ENCODE data around the gene TMEM63C.

Gene TMEM63C

DNA sequence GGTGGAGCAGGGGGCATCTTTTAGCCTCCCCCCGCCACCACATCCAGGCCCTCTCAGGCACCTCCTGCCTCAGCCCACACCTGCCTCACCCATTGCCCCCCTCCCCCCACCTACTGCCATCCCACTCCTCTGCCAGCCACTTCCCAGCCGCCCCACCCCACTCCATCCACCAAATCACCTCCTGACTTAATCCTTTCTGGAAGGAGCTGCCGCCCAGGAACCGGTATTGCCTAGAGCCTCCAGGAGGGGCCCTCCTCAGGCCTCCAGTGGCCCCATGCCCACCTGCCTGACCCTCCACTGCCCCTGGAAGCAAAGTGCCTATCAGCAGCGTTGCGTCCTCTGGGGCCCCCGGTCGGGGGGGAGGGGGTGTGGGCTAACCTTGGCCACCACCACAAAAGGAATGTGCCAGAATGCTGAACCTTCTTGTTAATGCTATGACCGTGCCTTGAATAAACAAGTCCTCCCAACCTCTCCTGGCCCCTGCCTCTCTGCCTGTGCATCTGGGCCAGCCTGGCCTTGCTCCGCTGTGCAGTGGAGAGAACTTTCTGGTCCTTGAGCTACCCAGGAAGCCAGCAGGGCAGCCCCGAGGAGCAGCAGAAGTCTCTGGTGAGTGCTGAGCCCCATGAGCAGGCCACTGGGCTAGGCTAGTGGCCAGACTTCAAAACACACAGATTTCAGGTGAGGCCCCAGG lies 77.6 kb downstream of the TMEM63C start:
- no peak overlapping the region for H3K14ac ChIP-seq (ENCODE audit: low read length)
- H3K18ac ChIP-seq (ENCODE audit: low read length) = no peak overlapping the region
- H3K4me3 ChIP-seq (ENCODE audit: low read depth, low read length) = no peak overlapping the region
- H2BK120ac ChIP-seq (ENCODE audit: insufficient read depth, low read length, poor library complexity) = no peak overlapping the region
- no peak overlapping the region for H2AFZ ChIP-seq (ENCODE audit: insufficient read depth, low read length, poor library complexity)
- no peaks in the 10 kb centered on the region for H3K4me1 ChIP-seq (ENCODE audit: control insufficient read depth in 1 of 2, insufficient read depth in 2 of 2, low read length in 2 of 2)
- DNase-seq = no peak
- no peaks in the 10 kb centered on the region for H3K27me3 ChIP-seq (ENCODE audit: insufficient read depth, low read length)
- no peak overlapping the region for H3K9ac ChIP-seq (ENCODE audit: low read length)
- H3K27ac ChIP-seq (ENCODE audit: low read depth, low read length) = no peak overlapping the region
- no CpG with 5 or more reads among the region's 11 CpGs for WGBS (ENCODE audit: extremely low coverage, insufficient coverage, insufficient read length)
- H3K79me1 ChIP-seq (ENCODE audit: low read length) = no peaks in the 10 kb centered on the region
- no peak overlapping the region for H3K4me2 ChIP-seq (ENCODE audit: low read length)
- H3K23ac ChIP-seq (ENCODE audit: low read length) = no peak overlapping the region
- no peak overlapping the region for H3K4ac ChIP-seq (ENCODE audit: low read depth, low read length)
- H4K8ac ChIP-seq (ENCODE audit: low read depth, low read length) = no peak overlapping the region
- no peak overlapping the region for H4K91ac ChIP-seq (ENCODE audit: low read depth, low read length)
- no peak overlapping the region for H4K12ac ChIP-seq (ENCODE audit: low read depth, low read length)
- H2BK5ac ChIP-seq (ENCODE audit: low read depth, low read length, poor library complexity) = no peak overlapping the region
- H3K9me3 ChIP-seq (ENCODE audit: insufficient read depth, low read depth, low read length) = peaks cover 2% of the 10 kb centered on the region
- H2AK5ac ChIP-seq (ENCODE audit: low read length) = no peak overlapping the region
- H3K79me2 ChIP-seq (ENCODE audit: control insufficient read depth, insufficient read depth, low read length, poor library complexity) = no peaks in the 10 kb centered on the region
- H3K36me3 ChIP-seq (ENCODE audit: control insufficient read depth in 1 of 2, insufficient read depth in 2 of 2, low read length in 2 of 2) = no peaks in the 10 kb centered on the region
- H2BK12ac ChIP-seq (ENCODE audit: low read length) = no peak overlapping the region

- Histone ChIP-seq H2BK5ac (ENCODE audit: low read depth, low read length, poor library complexity) (no peak overlapping the region), H2AFZ (ENCODE audit: insufficient read depth, low read length, poor library complexity) (no peak overlapping the region), H3K79me1 (ENCODE audit: low read length) (no peaks in the 10 kb centered on the region), H3K4me2 (ENCODE audit: low read length) (no peak overlapping the region), H3K4me3 (ENCODE audit: low read depth, low read length) (no peak overlapping the region), H3K27ac (ENCODE audit: low read depth, low read length) (no peak overlapping the region), H3K23ac (ENCODE audit: low read length) (no peak overlapping the region), H3K4me1 (ENCODE audit: control insufficient read depth in 1 of 2, insufficient read depth in 2 of 2, low read length in 2 of 2) (no peaks in the 10 kb centered on the region), H4K8ac (ENCODE audit: low read depth, low read length) (no peak overlapping the region), H4K91ac (ENCODE audit: low read depth, low read length) (no peak overlapping the region), H4K12ac (ENCODE audit: low read depth, low read length) (no peak overlapping the region), H3K36me3 (ENCODE audit: control insufficient read depth in 1 of 2, insufficient read depth in 2 of 2, low read length in 2 of 2) (no peaks in the 10 kb centered on the region), H3K79me2 (ENCODE audit: control insufficient read depth, insufficient read depth, low read length, poor library complexity) (no peaks in the 10 kb centered on the region), H3K18ac (ENCODE audit: low read length) (no peak overlapping the region), H2AK5ac (ENCODE audit: low read length) (no peak overlapping the region), H3K27me3 (ENCODE audit: insufficient read depth, low read length) (no peaks in the 10 kb centered on the region), H2BK12ac (ENCODE audit: low read length) (no peak overlapping the region), H3K9me3 (ENCODE audit: insufficient read depth, low read depth, low read length) (peaks cover 2% of the 10 kb centered on the region), H3K4ac (ENCODE audit: low read depth, low read length) (no peak overlapping the region), H3K9ac (ENCODE audit: low read length) (no peak overlapping the region), H3K14ac (ENCODE audit: low read length) (no peak overlapping the region), H2BK120ac (ENCODE audit: insufficient read depth, low read length, poor library complexity) (no peak overlapping the region)
- DNase-seq = no peak
- WGBS (ENCODE audit: extremely low coverage, insufficient coverage, insufficient read length) = no CpG with 5 or more reads among the region's 11 CpGs
Observed at GRCh38 chr14:77260199-77260598, 78.6 kb downstream of the TMEM63C start.

DNA sequence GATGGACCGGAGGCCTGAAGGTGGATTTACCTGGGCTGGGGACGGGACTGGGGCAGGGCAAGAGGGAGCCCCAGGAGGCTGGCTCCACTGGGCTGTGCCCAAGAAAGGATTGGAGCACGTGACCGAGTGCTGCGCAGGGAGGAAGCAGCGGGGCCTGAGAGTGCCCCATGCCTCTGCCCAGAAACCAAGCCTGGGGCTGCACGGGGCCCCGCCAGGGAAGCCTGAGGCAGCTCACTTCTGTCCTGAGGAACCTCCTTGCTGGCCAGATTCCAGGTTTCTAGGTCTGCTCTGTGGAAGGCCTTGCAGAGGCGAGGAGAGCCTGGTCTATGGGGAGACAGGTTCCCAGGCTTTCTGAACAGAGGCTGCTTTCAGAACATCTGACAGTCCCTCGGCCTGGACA lies 79.0 kb downstream of the TMEM63C start:
- H3K9me3 ChIP-seq (ENCODE audit: insufficient read depth, low read depth, low read length) = peaks cover 2% of the 10 kb centered on the region
- no peak overlapping the region for H3K18ac ChIP-seq (ENCODE audit: low read length)
- no peak overlapping the region for H3K23ac ChIP-seq (ENCODE audit: low read length)
- H3K27me3 ChIP-seq (ENCODE audit: insufficient read depth, low read length) = no peaks in the 10 kb centered on the region
- H2BK12ac ChIP-seq (ENCODE audit: low read length) = no peak overlapping the region
- H2BK5ac ChIP-seq (ENCODE audit: low read depth, low read length, poor library complexity) = no peak overlapping the region
- no peak overlapping the region for H2AK5ac ChIP-seq (ENCODE audit: low read length)
- no peaks in the 10 kb centered on the region for H3K79me2 ChIP-seq (ENCODE audit: control insufficient read depth, insufficient read depth, low read length, poor library complexity)
- no peak overlapping the region for H3K4me3 ChIP-seq (ENCODE audit: low read depth, low read length)
- no peak overlapping the region for H4K12ac ChIP-seq (ENCODE audit: low read depth, low read length)
- no peak overlapping the region for H2AFZ ChIP-seq (ENCODE audit: insufficient read depth, low read length, poor library complexity)
- H3K79me1 ChIP-seq (ENCODE audit: low read length) = no peaks in the 10 kb centered on the region
- H3K4ac ChIP-seq (ENCODE audit: low read depth, low read length) = no peak overlapping the region
- DNase-seq = no peak
- no peak overlapping the region for H4K91ac ChIP-seq (ENCODE audit: low read depth, low read length)
- no peak overlapping the region for H4K8ac ChIP-seq (ENCODE audit: low read depth, low read length)
- no peak overlapping the region for H3K4me2 ChIP-seq (ENCODE audit: low read length)
- H3K27ac ChIP-seq (ENCODE audit: low read depth, low read length) = no peak overlapping the region
- no peaks in the 10 kb centered on the region for H3K4me1 ChIP-seq (ENCODE audit: control insufficient read depth in 1 of 2, insufficient read depth in 2 of 2, low read length in 2 of 2)
- no peaks in the 10 kb centered on the region for H3K36me3 ChIP-seq (ENCODE audit: control insufficient read depth in 1 of 2, insufficient read depth in 2 of 2, low read length in 2 of 2)
- no peak overlapping the region for H3K9ac ChIP-seq (ENCODE audit: low read length)
- H2BK120ac ChIP-seq (ENCODE audit: insufficient read depth, low read length, poor library complexity) = no peak overlapping the region
- H3K14ac ChIP-seq (ENCODE audit: low read length) = no peak overlapping the region
- no CpG with 5 or more reads among the region's 10 CpGs for WGBS (ENCODE audit: extremely low coverage, insufficient coverage, insufficient read length)

DNA sequence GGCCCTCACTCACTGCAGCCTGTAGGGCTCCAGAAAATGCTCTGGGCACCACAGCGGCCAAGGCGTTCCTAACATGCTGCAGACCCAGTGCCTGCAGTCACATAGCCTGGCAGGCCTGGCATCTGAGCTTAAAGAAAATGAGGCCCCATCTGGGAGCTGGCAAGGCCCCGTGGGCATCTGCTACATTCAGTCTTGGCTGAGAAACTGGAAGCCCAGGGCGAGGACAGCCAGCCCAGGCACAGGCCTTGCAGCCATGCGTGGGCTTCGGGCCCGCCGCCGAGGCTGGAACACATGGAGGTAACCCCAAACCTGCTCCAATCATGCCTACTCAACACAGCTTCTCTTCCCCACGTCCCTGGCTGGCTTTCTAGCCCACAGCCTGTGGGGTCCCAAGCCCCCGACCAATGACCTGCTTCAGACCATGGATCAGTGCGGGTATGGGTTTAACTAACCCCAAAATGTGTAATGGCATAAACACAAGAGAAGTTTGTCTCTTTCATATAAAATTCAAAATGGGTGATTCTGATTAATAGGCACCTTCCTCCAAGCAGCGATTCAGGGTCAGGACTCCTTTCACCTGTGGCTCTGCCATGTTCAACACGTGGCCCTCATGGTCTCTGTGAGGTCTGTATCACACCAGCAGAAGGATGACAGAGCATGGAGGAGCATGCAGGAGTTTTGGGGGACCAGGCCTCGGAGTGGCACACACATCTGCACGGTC lies 83.0 kb downstream of the TMEM63C start:
- no peak overlapping the region for H4K8ac ChIP-seq (ENCODE audit: low read depth, low read length)
- peak overlapping the region; percentile 40 for H3K4me3 ChIP-seq (ENCODE audit: low read depth, low read length)
- no peak overlapping the region for H3K4ac ChIP-seq (ENCODE audit: low read depth, low read length)
- no peak overlapping the region for H3K27ac ChIP-seq (ENCODE audit: low read depth, low read length)
- H4K12ac ChIP-seq (ENCODE audit: low read depth, low read length) = no peak overlapping the region
- no peak overlapping the region for H2BK120ac ChIP-seq (ENCODE audit: insufficient read depth, low read length, poor library complexity)
- H2BK5ac ChIP-seq (ENCODE audit: low read depth, low read length, poor library complexity) = no peak overlapping the region
- no peak overlapping the region for H3K4me2 ChIP-seq (ENCODE audit: low read length)
- H3K4me1 ChIP-seq (ENCODE audit: control insufficient read depth in 1 of 2, insufficient read depth in 2 of 2, low read length in 2 of 2) = no peaks in the 10 kb centered on the region
- H4K91ac ChIP-seq (ENCODE audit: low read depth, low read length) = no peak overlapping the region
- no peak overlapping the region for H3K9ac ChIP-seq (ENCODE audit: low read length)
- H3K9me3 ChIP-seq (ENCODE audit: insufficient read depth, low read depth, low read length) = peaks cover 2% of the 10 kb centered on the region
- no peaks in the 10 kb centered on the region for H3K79me1 ChIP-seq (ENCODE audit: low read length)
- H3K23ac ChIP-seq (ENCODE audit: low read length) = no peak overlapping the region
- H2BK12ac ChIP-seq (ENCODE audit: low read length) = no peak overlapping the region
- WGBS (ENCODE audit: extremely low coverage, insufficient coverage, insufficient read length) = no CpG with 5 or more reads among the region's 16 CpGs
- no peak overlapping the region for H2AK5ac ChIP-seq (ENCODE audit: low read length)
- H3K79me2 ChIP-seq (ENCODE audit: control insufficient read depth, insufficient read depth, low read length, poor library complexity) = no peaks in the 10 kb centered on the region
- H3K36me3 ChIP-seq (ENCODE audit: control insufficient read depth in 1 of 2, insufficient read depth in 2 of 2, low read length in 2 of 2) = no peaks in the 10 kb centered on the region
- no peak overlapping the region for H3K14ac ChIP-seq (ENCODE audit: low read length)
- no peak overlapping the region for H2AFZ ChIP-seq (ENCODE audit: insufficient read depth, low read length, poor library complexity)
- peaks cover 12% of the 10 kb centered on the region for H3K27me3 ChIP-seq (ENCODE audit: insufficient read depth, low read length)
- H3K18ac ChIP-seq (ENCODE audit: low read length) = no peak overlapping the region
- DNase-seq = no peak

All from trophoblast cell (in vitro differentiated cells and primary cell).